CD4-positive, alpha-beta T cell treated with Interleukin-15 for 1 hour (primary cell): ENCODE results near the gene HEXB.
A peak's percentile ranks its signal among the peaks of the same experiment; 100 is the strongest.

Experiments used
- DNase-seq: peaks from one replicate; pipeline ENCODE4 v3.0.0-alpha.2; 2020

Gene HEXB

GRCh38 chr5:74684900-74685851 lies at the start of gene HEXB:
Gene HEXB (plus strand): TSS chr5:74685233. CDS start chr5:74685261, 28 bp downstream.
- DNase-seq: peak; percentile 84

GRCh38 chr5:74636149-74636548 lies 48.9 kb upstream of the HEXB start:
- DNase-seq: no peak

- no peak for DNase-seq
Measured at GRCh38 chr5:74636552-74636951, 48.5 kb upstream of the HEXB start.

- DNase-seq: no peak
Measured at GRCh38 chr5:74638544-74638969, 46.5 kb upstream of the HEXB start.

GRCh38 chr5:74638970-74639806 lies 45.8 kb upstream of the HEXB start:
- no peak for DNase-seq

- peak; percentile 27 for DNase-seq
Measured at GRCh38 chr5:74639807-74640449, 45.1 kb upstream of the HEXB start.

- DNase-seq: peak; percentile 83
Measured at GRCh38 chr5:74640450-74640953, 44.5 kb upstream of the HEXB start, which contains the start of gene ENC1. Gene ENC1 (minus strand): TSS chr5:74640728. CDS start chr5:74636485, 4,243 bp downstream.

GRCh38 chr5:74640954-74641734 lies 43.9 kb upstream of the HEXB start:
- DNase-seq: peak; percentile 56

GRCh38 chr5:74641735-74642542 lies 43.1 kb upstream of the HEXB start:
- DNase-seq: no peak

- DNase-seq: no peak
Measured at GRCh38 chr5:74642543-74642863, 42.5 kb upstream of the HEXB start.

GRCh38 chr5:74643111-74643562 lies 41.9 kb upstream of the HEXB start:
- DNase-seq: peak; percentile 29

- no peak for DNase-seq
Measured at GRCh38 chr5:74647096-74647495, 37.9 kb upstream of the HEXB start.

GRCh38 chr5:74648835-74649293 lies 36.2 kb upstream of the HEXB start:
- DNase-seq: peak; percentile 23

- no peak for DNase-seq
Measured at GRCh38 chr5:74649421-74649973, 35.5 kb upstream of the HEXB start.

GRCh38 chr5:74651710-74652109 lies 33.3 kb upstream of the HEXB start:
- DNase-seq: no peak

GRCh38 chr5:74652576-74652975 lies 32.5 kb upstream of the HEXB start:
- DNase-seq: no peak

- no peak for DNase-seq
Measured at GRCh38 chr5:74653991-74654390, 31.0 kb upstream of the HEXB start.

GRCh38 chr5:74655206-74655605 lies 29.8 kb upstream of the HEXB start:
- DNase-seq: no peak

GRCh38 chr5:74655716-74656115 lies 29.3 kb upstream of the HEXB start:
- no peak for DNase-seq

GRCh38 chr5:74657165-74657564 lies 27.9 kb upstream of the HEXB start:
- DNase-seq: no peak

- no peak for DNase-seq
Measured at GRCh38 chr5:74659172-74659571, 25.9 kb upstream of the HEXB start.
